ENCODE data around the gene TRPM5. TPM values are rescaled to one million over a fixed set of nuclear protein-coding genes. Genes with fewer than 3 reads are reported as not detected.

Gene TRPM5
- total and polyA plus RNA-seq, 9 of the 15 experiments (the other 6 are each of a cell fraction or from before 2014, with no cell fraction given): not detected

- DNase-seq (ENCODE audit: extremely low read depth in 1 of 4, low spot score in 3 of 4) (no peak), ATAC-seq (no peak), FAIRE-seq (no peak)
- Histone ChIP-seq H3K36me3 (ENCODE audit: control insufficient read depth, insufficient read depth, low read length) (no peaks in the 10 kb centered on the region), H3K79me2 (ENCODE audit: control insufficient read depth, insufficient read depth, low read length) (no peaks in the 10 kb centered on the region), H3K9ac (ENCODE audit: insufficient read depth in 1 of 2, low read depth in 2 of 2, low read length in 2 of 2) (no peak overlapping the region), H3K4me1 (replicated peaks in 1 of 2; ENCODE audit: control insufficient read depth in 2 of 2, insufficient read depth in 2 of 2, low read length in 2 of 2) (peaks cover 0 to 2% of the 10 kb centered on the region in 2 experiments; a peak in 1 of 5 replicates), H3K4me2 (ENCODE audit: insufficient read depth, low read length) (no peak overlapping the region), H3K4me3 (no peak overlapping the region), H3K27me3 (ENCODE audit: control insufficient read depth in 2 of 2, insufficient read depth in 2 of 2, low read length in 2 of 2) (peaks cover 13 to 57% of the 10 kb centered on the region in 2 experiments; a peak in 3 of 5 replicates), H2AFZ (ENCODE audit: low read depth, low read length) (no peak overlapping the region), H4K20me1 (replicated peaks; ENCODE audit: control insufficient read depth, insufficient read depth, low read length) (no peaks in the 10 kb centered on the region), H3K9me3 (replicated peaks; ENCODE audit: control insufficient read depth, insufficient read depth, low read depth, low read length) (no peaks in the 10 kb centered on the region), H3K27ac (ENCODE audit: extremely low read depth, low read depth, low read length) (no peak overlapping the region), H3K9me1 (ENCODE audit: control insufficient read depth, insufficient read depth, low read length) (no peaks in the 10 kb centered on the region)
- ChIA-PET POLR2A (no interaction called here), CTCF (ENCODE audit: low intra/inter-chr PET ratio) (no interaction called here)
- BruUV-seq (replicated peaks): no TSS peak
- TF ChIP-seq ESRRB (CRISPR knock-in tag; IDR thresholded peaks at IDR 0.05; ENCODE audit: borderline replicate concordance): no peak
- no peak for TF ChIP-seq GABPB1 (CRISPR knock-in tag; IDR thresholded peaks at IDR 0.05)
- TF ChIP-seq HSF4 (CRISPR knock-in tag; IDR thresholded peaks at IDR 0.05; ENCODE audit: borderline replicate concordance): no peak
- no peak for TF ChIP-seq ZNF277 (CRISPR knock-in tag; IDR thresholded peaks at IDR 0.05; ENCODE audit: borderline replicate concordance)
- TF ChIP-seq SUPT5H (IDR thresholded peaks at IDR 0.05): no peak
- no peak for TF ChIP-seq POLR2AphosphoS5 (IDR thresholded peaks at IDR 0.05; ENCODE audit: control insufficient read depth, insufficient read depth, low read depth, low read length)
- TF ChIP-seq SREBF1 (IDR thresholded peaks at IDR 0.05; ENCODE audit: borderline replicate concordance, low read depth, low read length): no peak
- TF ChIP-seq ZNF57 (CRISPR knock-in tag; IDR thresholded peaks at IDR 0.05): no peak
- TF ChIP-seq CBX1 (IDR thresholded peaks at IDR 0.05; ENCODE audit: low read depth): no peak
- no peak for TF ChIP-seq HBP1 (CRISPR knock-in tag; IDR thresholded peaks at IDR 0.05)
- TF ChIP-seq MAZ (CRISPR knock-in tag; conservative IDR thresholded peaks at IDR 0.05 in 1 of 2, IDR thresholded peaks at IDR 0.05 in 1 of 2): no peak
- no peak for TF ChIP-seq PRPF4 (IDR thresholded peaks at IDR 0.05; ENCODE audit: insufficient read depth, low read depth, low read length, poor library complexity, severe bottlenecking)
- 0% methylated on average over 8 of the region's 8 CpGs for WGBS (ENCODE audit: insufficient coverage, low coverage, missing lambda C conversion rate)
- in situ Hi-C loops (cut with MboI) (no loop called here), intact Hi-C loops (cut with micrococcal nuclease) (no loop called here)
Observed at GRCh38 chr11:2472428-2473186, 28.3 kb upstream of the TRPM5 start.

Data from K562 (cell line).